Upper lobe of left lung (tissue), 6 donors: ENCODE results near the gene HK1. TPM values are rescaled to one million over a fixed set of nuclear protein-coding genes. Genes with fewer than 3 reads are reported as not detected.

Source experiments
- ATAC-seq, 2 donors: fragments of 200-7000 bp; cut with Tn5 transposase; one replicate each; pipeline ENCODE4 v1.9.1; 2022; ENCODE audit warnings: mild to moderate bottlenecking in 2 of 2, moderate library complexity in 2 of 2; ENCODE audit not compliant: low FRiP score in 2 of 2
- DNase-seq, 2 donors: peaks; one replicate each; pipeline ENCODE4 v3.0.0-alpha.2; 2019 to 2020
- H3K27ac ChIP-seq, 4 donors: fragments of 200-600 bp; sonication (generic); one replicate each; pipeline ENCODE4 v1.5.1; 2016 to 2019
- H3K27me3 ChIP-seq, 4 donors: fragments of 200-600 bp; sonication (generic); one replicate each; pipeline ENCODE4 v1.5.1; 2017 to 2019
- H3K36me3 ChIP-seq, 4 donors: fragments of 200-600 bp; sonication (generic); one replicate each; pipeline ENCODE4 v1.5.1; 2016 to 2019
- H3K4me1 ChIP-seq, 4 donors: fragments of 200-600 bp; sonication (generic); one replicate each; pipeline ENCODE4 v1.5.1; 2018 to 2019
- H3K4me3 ChIP-seq, 4 donors: fragments of 200-600 bp; sonication (generic); one replicate each; pipeline ENCODE4 v1.5.1; 2017 to 2019; ENCODE audit warnings: mild to moderate bottlenecking in 2 of 4, moderate library complexity in 1 of 4
- H3K9me3 ChIP-seq, 4 donors: fragments of 200-600 bp; sonication (generic); one replicate each; pipeline ENCODE4 v1.5.1; 2018 to 2019
- CTCF ChIP-seq, 6 experiments: fragments of 450-650 bp in 4 of 6; fragments of 200-600 bp in 2 of 6; sonication (generic) in 2 of 6; IDR thresholded peaks; one replicate each; pipeline ENCODE4 v1.5.1; 2016 to 2019; ENCODE audit warnings: antibody characterized with exemption in 6 of 6
- EP300 ChIP-seq, 4 donors: sonication (generic); formaldehyde crosslinking; IDR thresholded peaks; one replicate each; pipeline ENCODE4 v1.5.1; 2017; ENCODE audit warnings: antibody characterized with exemption in 4 of 4, control low read depth in 2 of 4
- POLR2A ChIP-seq, 4 donors: fragments of 450-650 bp; IDR thresholded peaks; one replicate each; pipeline ENCODE4 v1.5.1; 2016 to 2017; ENCODE audit warnings: antibody characterized with exemption in 4 of 4, mild to moderate bottlenecking in 2 of 4
- POLR2AphosphoS5 ChIP-seq, 2 donors: sonication (generic); formaldehyde crosslinking; IDR thresholded peaks; one replicate each; pipeline ENCODE4 v1.5.1; 2017; ENCODE audit warnings: antibody characterized with exemption in 2 of 2
- WGBS, 2 donors: methylation state at CpG; one replicate each; pipeline ENCODE4 v1.1.5; 2017 to 2018; 5-methylcytosine and 5-hydroxymethylcytosine counted together
- total RNA-seq, 6 donors: library from RNA; depleted of rRNA in 4 of 6; stranded (reverse); fragments of >200 nt in 4 of 6; gene quantifications; one replicate each; pipeline versions ENCODE4 v1.1.0 to v1.2.1, GENCODE V29; 2016 to 2021
- donor health status: DM: no; HTN: no; CAD: no; lungs with moderate emphysema.
- donor health status: DM: no; HTN: yes; CAD: no; lungs with severe emphysema.

The HK1 gene
- total RNA-seq, 6 donors from 2014 or later = 60.8 to 98.5 (median 88.9) TPM

- DNase-seq (peak in 1 of 2 donors; percentile 95), ATAC-seq (peak; percentile 60 to 78)
- WGBS, 2 donors = 40 to 48% methylated on average over 13 of the region's 13 CpGs
- TF ChIP-seq POLR2A (IDR thresholded peaks at IDR 0.05) (peak in 1 of 4 donors; percentile 30), EP300 (IDR thresholded peaks at IDR 0.05) (peak in 2 of 4 donors; percentile 20 to 75), POLR2AphosphoS5 (IDR thresholded peaks at IDR 0.05) (peak; percentile 48 to 79), CTCF (IDR thresholded peaks at IDR 0.05) (no peak)
- Histone ChIP-seq H3K27me3 (no peaks in the 10 kb centered on the region), H3K4me1 (peaks cover 15 to 47% (median 22%) of the 10 kb centered on the region in 4 donors), H3K9me3 (no peaks in the 10 kb centered on the region), H3K36me3 (no peaks in the 10 kb centered on the region), H3K27ac (peak overlapping the region in 3 of 4 donors; percentile 40 to 79 (median 72)), H3K4me3 (no peak overlapping the region)
Observed at GRCh38 chr10:69421611-69422308, 143.5 kb downstream of the HK1 start.

DNA sequence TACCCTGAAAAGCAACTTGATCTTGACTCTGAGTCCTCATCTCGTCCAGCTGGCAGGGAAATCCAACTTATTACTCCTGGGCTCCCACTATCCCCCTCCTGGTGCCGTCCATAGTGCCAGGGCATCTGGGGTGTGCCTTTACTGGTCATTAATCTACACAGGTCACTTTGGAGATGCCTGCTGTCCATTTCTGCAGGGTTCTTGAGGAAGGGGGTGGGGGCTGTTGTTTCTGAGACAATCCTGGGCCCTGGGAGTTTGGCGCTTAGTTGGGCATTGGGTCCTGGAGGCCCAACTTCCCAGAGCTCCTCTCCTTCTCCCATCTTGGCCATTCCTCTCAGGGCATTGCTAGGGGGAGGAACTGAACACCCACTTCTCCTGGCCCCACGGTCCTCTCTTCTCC, 144.4 kb downstream of the HK1 start:
- Histone ChIP-seq H3K27me3 (no peaks in the 10 kb centered on the region), H3K9me3 (no peaks in the 10 kb centered on the region), H3K4me3 (no peak overlapping the region), H3K4me1 (peaks cover 16 to 49% (median 23%) of the 10 kb centered on the region in 4 donors), H3K27ac (peak overlapping the region in 2 of 4 donors; percentile 72 to 79), H3K36me3 (no peaks in the 10 kb centered on the region)
- DNase-seq = no peak
- ATAC-seq = no peak
- 91 to 99% methylated on average over 4 of the region's 4 CpGs for WGBS, 2 donors
- TF ChIP-seq CTCF (IDR thresholded peaks at IDR 0.05) (no peak), POLR2AphosphoS5 (IDR thresholded peaks at IDR 0.05) (no peak)

GRCh38 chr10:69425041-69425440, 146.7 kb downstream of the HK1 start:
- no peak for ATAC-seq
- TF ChIP-seq POLR2AphosphoS5 (IDR thresholded peaks at IDR 0.05) = no peak
- no peak for TF ChIP-seq POLR2A (IDR thresholded peaks at IDR 0.05)
- TF ChIP-seq EP300 (IDR thresholded peaks at IDR 0.05) = no peak
- no peak for TF ChIP-seq CTCF (IDR thresholded peaks at IDR 0.05)
- Histone ChIP-seq H3K27me3 (no peaks in the 10 kb centered on the region), H3K36me3 (no peaks in the 10 kb centered on the region), H3K4me1 (peaks cover 16 to 49% (median 23%) of the 10 kb centered on the region in 4 donors), H3K27ac (peak overlapping the region in 2 of 4 donors; percentile 59 to 82), H3K9me3 (no peaks in the 10 kb centered on the region), H3K4me3 (no peak overlapping the region)
- no peak for DNase-seq
- 97 to 100% methylated on average over 2 of the region's 2 CpGs for WGBS, 2 donors

- no peak overlapping the region for H3K4me3 ChIP-seq
- ATAC-seq = peak in 1 of 2 donors; percentile 3
- no peaks in the 10 kb centered on the region for H3K36me3 ChIP-seq
- H3K27me3 ChIP-seq = no peaks in the 10 kb centered on the region
- TF ChIP-seq POLR2A (IDR thresholded peaks at IDR 0.05) = no peak
- peak in 1 of 4 donors; percentile 83 for TF ChIP-seq EP300 (IDR thresholded peaks at IDR 0.05)
- no peak for TF ChIP-seq CTCF (IDR thresholded peaks at IDR 0.05)
- peak in 1 of 2 donors; percentile 40 for TF ChIP-seq POLR2AphosphoS5 (IDR thresholded peaks at IDR 0.05)
- H3K27ac ChIP-seq = peak overlapping the region in 3 of 4 donors; percentile 48 to 82 (median 59)
- H3K9me3 ChIP-seq = no peaks in the 10 kb centered on the region
- H3K4me1 ChIP-seq = peaks cover 16 to 49% (median 23%) of the 10 kb centered on the region in 4 donors
- WGBS, 2 donors = 46 to 52% methylated on average over 5 of the region's 5 CpGs
- peak in 1 of 2 donors; percentile 73 for DNase-seq
Observed at GRCh38 chr10:69425511-69426298, 147.4 kb downstream of the HK1 start.
